CD4-positive, alpha-beta T cell treated with Interleukin-15 for 4 hours (primary cell): Measurements from ENCODE around the gene MKKS.

Experiments
- DNase-seq: peaks from one replicate; pipeline ENCODE4 v3.0.0-alpha.2; 2020; ENCODE audit warnings: low spot score

Gene MKKS

GRCh38 chr20:10433623-10434466, at the start of gene MKKS:
TSS of gene MKKS (minus strand) at chr20:10434222. CDS start at chr20:10413514, 20,708 bp downstream.
- peak; percentile 87 for DNase-seq

- DNase-seq = no peak
These were observed 49.7 kb upstream of the MKKS start for GRCh38 chr20:10483691-10484090.

- no peak for DNase-seq
These were observed 47.7 kb upstream of the MKKS start for GRCh38 chr20:10481676-10482075.

- no peak for DNase-seq
These were observed 44.9 kb upstream of the MKKS start for GRCh38 chr20:10478930-10479329.

GRCh38 chr20:10478205-10478604, 44.2 kb upstream of the MKKS start:
- no peak for DNase-seq

- no peak for DNase-seq
These were observed 42.3 kb upstream of the MKKS start for GRCh38 chr20:10476319-10476724.

GRCh38 chr20:10475225-10475624, 41.2 kb upstream of the MKKS start:
- no peak for DNase-seq

- no peak for DNase-seq
These were observed 40.7 kb upstream of the MKKS start for GRCh38 chr20:10474606-10475184.

GRCh38 chr20:10472871-10473270, 38.8 kb upstream of the MKKS start:
- no peak for DNase-seq

- DNase-seq = no peak
These were observed 36.3 kb upstream of the MKKS start for GRCh38 chr20:10470276-10470675.

- peak; percentile 38 for DNase-seq
These were observed 35.6 kb upstream of the MKKS start for GRCh38 chr20:10469599-10469998.

- DNase-seq = no peak
These were observed 35.0 kb upstream of the MKKS start for GRCh38 chr20:10469056-10469455.

- DNase-seq = no peak
These were observed 34.4 kb upstream of the MKKS start for GRCh38 chr20:10468340-10468845.

GRCh38 chr20:10467681-10468339, 33.8 kb upstream of the MKKS start:
- no peak for DNase-seq

- no peak for DNase-seq
These were observed 32.8 kb upstream of the MKKS start for GRCh38 chr20:10466855-10467254.

- DNase-seq = no peak
These were observed 32.3 kb upstream of the MKKS start for GRCh38 chr20:10466325-10466724.

GRCh38 chr20:10465135-10465534, 31.1 kb upstream of the MKKS start:
- no peak for DNase-seq

GRCh38 chr20:10463622-10464021, 29.6 kb upstream of the MKKS start:
- no peak for DNase-seq

GRCh38 chr20:10462516-10462915, 28.5 kb upstream of the MKKS start:
- no peak for DNase-seq

- no peak for DNase-seq
These were observed 27.5 kb upstream of the MKKS start for GRCh38 chr20:10461495-10461894.

- DNase-seq = no peak
These were observed 20.2 kb upstream of the MKKS start for GRCh38 chr20:10454151-10454750.

GRCh38 chr20:10453241-10453640, 19.2 kb upstream of the MKKS start:
- peak; percentile 23 for DNase-seq

GRCh38 chr20:10449270-10449669, 15.2 kb upstream of the MKKS start:
- no peak for DNase-seq
